SK-N-SH treated with all-trans-retinoic acid at 6 μM for 48 hours (cell line): ENCODE data around the gene GAPDHS.

Source experiments
- ATAC-seq: fragments of 200-7000 bp; cut with Tn5 transposase; 3 replicates; pipeline ENCODE4 v1.9.1; 2020; ENCODE audit warnings: mild to moderate bottlenecking, moderate library complexity
- ARNTL ChIP-seq: fragments of 450-650 bp; formaldehyde crosslinking; IDR thresholded peaks from 2 replicates; pipeline ENCODE4 v1.5.0; 2020; ENCODE audit warnings: low read depth, mild to moderate bottlenecking, moderate library complexity, borderline replicate concordance
- CREB5 ChIP-seq: fragments of 250-450 bp; sonication (Bioruptor Pico); IDR thresholded peaks from 2 replicates; pipeline ENCODE4 v1.5.1; 2020; ENCODE audit warnings: low read depth, mild to moderate bottlenecking, moderate library complexity
- CSDC2 ChIP-seq: fragments of 250-450 bp; sonication (Bioruptor Pico); IDR thresholded peaks from 2 replicates; pipeline ENCODE4 v1.5.0; 2020; ENCODE audit warnings: mild to moderate bottlenecking, moderate library complexity
- GLIS3 ChIP-seq: fragments of 250-450 bp; sonication (Bioruptor Pico); IDR thresholded peaks from 2 replicates; pipeline ENCODE4 v1.5.0; 2020; ENCODE audit warnings: mild to moderate bottlenecking, moderate library complexity
- PATZ1 ChIP-seq: fragments of 250-450 bp; sonication (Bioruptor Pico); IDR thresholded peaks from 2 replicates; pipeline ENCODE4 v1.8.0; 2020; ENCODE audit warnings: mild to moderate bottlenecking, moderate library complexity, borderline replicate concordance
- POU6F1 ChIP-seq: fragments of 250-450 bp; sonication (Bioruptor Pico); IDR thresholded peaks from 2 replicates; pipeline ENCODE4 v1.8.0; 2021; ENCODE audit warnings: low read depth, mild to moderate bottlenecking, moderate library complexity, borderline replicate concordance
- RARB ChIP-seq: fragments of 250-450 bp; sonication (Bioruptor Pico); IDR thresholded peaks from 2 replicates; pipeline ENCODE4 v1.8.0; 2021; ENCODE audit warnings: mild to moderate bottlenecking, moderate library complexity
- SNAI2 ChIP-seq: fragments of 250-450 bp; sonication (Bioruptor Pico); IDR thresholded peaks from 2 replicates; pipeline ENCODE4 v1.5.0; 2020; ENCODE audit warnings: mild to moderate bottlenecking, moderate library complexity
- TCF4 ChIP-seq: fragments of 250-450 bp; sonication (Bioruptor Pico); IDR thresholded peaks from 2 replicates; pipeline ENCODE4 v1.8.0; 2021; ENCODE audit warnings: mild to moderate bottlenecking, moderate library complexity, borderline replicate concordance
- TOX ChIP-seq: fragments of 250-450 bp; sonication (Bioruptor Pico); IDR thresholded peaks from 2 replicates; pipeline ENCODE4 v1.8.0; 2021; ENCODE audit warnings: mild to moderate bottlenecking, moderate library complexity, borderline replicate concordance
- TSHZ2 ChIP-seq: fragments of 250-450 bp; sonication (Bioruptor Pico); IDR thresholded peaks from 2 replicates; pipeline ENCODE4 v1.5.0; 2020; ENCODE audit warnings: mild to moderate bottlenecking, moderate library complexity
- ZC3H10 ChIP-seq: fragments of 250-450 bp; sonication (Bioruptor Pico); IDR thresholded peaks from 2 replicates; pipeline ENCODE4 v1.5.1; 2021; ENCODE audit warnings: mild to moderate bottlenecking, moderate library complexity
- ZFP30 ChIP-seq: fragments of 450-650 bp; formaldehyde crosslinking; IDR thresholded peaks from 2 replicates; pipeline ENCODE4 v1.5.0; 2022; ENCODE audit warnings: mild to moderate bottlenecking, moderate library complexity

The GAPDHS gene

GRCh38 chr19:35561436-35561835 lies 28.2 kb downstream of the GAPDHS start (continued):
- TF ChIP-seq PATZ1 (CRISPR knock-in tag) = no peak

- no peak for TF ChIP-seq ARNTL (CRISPR knock-in tag)
- no peak for TF ChIP-seq POU6F1 (CRISPR knock-in tag)
- no peak for TF ChIP-seq SNAI2 (CRISPR knock-in tag)
- TF ChIP-seq ZFP30 = no peak
- no peak for TF ChIP-seq TCF4
- TF ChIP-seq, all 23 proteins: peak for 0
- no peak for ATAC-seq
Observed at GRCh38 chr19:35562336-35562735, 29.1 kb downstream of the GAPDHS start.

- TF ChIP-seq TSHZ2 (CRISPR knock-in tag) = no peak
- TF ChIP-seq POU6F1 (CRISPR knock-in tag) = no peak
- no peak for TF ChIP-seq ZFP30
- TF ChIP-seq ZC3H10 = no peak
- no peak for TF ChIP-seq ARNTL (CRISPR knock-in tag)
- no peak for TF ChIP-seq GLIS3 (CRISPR knock-in tag)
- TF ChIP-seq RARB (CRISPR knock-in tag) = no peak
- TF ChIP-seq CSDC2 (CRISPR knock-in tag) = no peak
- TF ChIP-seq CREB5 (CRISPR knock-in tag) = no peak
- no peak for TF ChIP-seq TCF4
- no peak for TF ChIP-seq PATZ1 (CRISPR knock-in tag)
- no peak for TF ChIP-seq TOX (CRISPR knock-in tag)
- no peak for TF ChIP-seq SNAI2 (CRISPR knock-in tag)
- no peak for ATAC-seq
Observed at GRCh38 chr19:35562776-35563175, 29.5 kb downstream of the GAPDHS start.

GRCh38 chr19:35563207-35563829 lies 30.1 kb downstream of the GAPDHS start, which contains the start of gene ATP4A:
Gene ATP4A, minus strand, starts transcription at chr19:35563658. Its CDS starts 29 bp downstream, at chr19:35563629.
- no peak for ATAC-seq
- TF ChIP-seq ARNTL (CRISPR knock-in tag) = no peak
